ENCODE data around the gene CALCA. TPM values are rescaled to one million over a fixed set of nuclear protein-coding genes. Genes with fewer than 3 reads are reported as not detected.

Gene CALCA
- total and polyA plus RNA-seq, 2 of the 4 experiments (the other 2 are of a cell fraction): not detected

GRCh38 chr11:14927146-14927545 lies 45.0 kb downstream of the CALCA start:
- Histone ChIP-seq H3K4me2 (ENCODE audit: low read depth, low read length) (no peak overlapping the region), H3K4me3 (ENCODE audit: insufficient read depth, low read depth, low read length) (no peak overlapping the region), H2AK9ac (replicated peaks; ENCODE audit: low read depth, low read length, poor library complexity) (no peak overlapping the region), H3K4ac (ENCODE audit: low read depth, low read length) (no peak overlapping the region), H4K20me1 (ENCODE audit: insufficient read depth, low read length) (no peaks in the 10 kb centered on the region), H2BK20ac (ENCODE audit: low read depth, low read length) (no peak overlapping the region), H3K27me3 (ENCODE audit: control insufficient read depth, insufficient read depth, low read length) (no peaks in the 10 kb centered on the region), H2BK5ac (ENCODE audit: low read depth, low read length, poor library complexity, severe bottlenecking) (no peak overlapping the region), H2BK15ac (ENCODE audit: low read depth, low read length) (no peak overlapping the region), H3K9ac (ENCODE audit: low read depth, low read length) (no peak overlapping the region), H2AK5ac (ENCODE audit: low read depth, low read length) (no peak overlapping the region), H4K91ac (ENCODE audit: insufficient read depth, low read depth, low read length) (no peak overlapping the region), H3K18ac (ENCODE audit: low read depth, low read length) (no peak overlapping the region), H3K14ac (replicated peaks; ENCODE audit: low read depth, low read length) (no peak overlapping the region), H3K36me3 (ENCODE audit: control insufficient read depth, insufficient read depth, low read length) (no peaks in the 10 kb centered on the region), H3K23ac (ENCODE audit: low read depth, low read length) (no peak overlapping the region), H3K9me1 (ENCODE audit: insufficient read depth, low read length) (no peaks in the 10 kb centered on the region), H3K56ac (ENCODE audit: extremely low read depth, insufficient read depth, low read length) (no peak overlapping the region), H2AFZ (replicated peaks; ENCODE audit: low read length, poor library complexity) (peak overlapping the region; percentile 64), H3K79me1 (ENCODE audit: low read depth in 1 of 2, low read length in 2 of 2) (no peaks in the 10 kb centered on the region), H4K5ac (ENCODE audit: low read depth, low read length) (no peak overlapping the region), H3K4me1 (ENCODE audit: control insufficient read depth, insufficient read depth, low read length) (no peaks in the 10 kb centered on the region), H3K9me3 (ENCODE audit: control insufficient read depth, insufficient read depth, low read length) (no peaks in the 10 kb centered on the region), H3K27ac (ENCODE audit: insufficient read depth, low read length) (no peak overlapping the region), H4K8ac (ENCODE audit: low read depth in 2 of 2, low read length in 2 of 2) (no peak overlapping the region), H2BK120ac (ENCODE audit: low read depth, low read length) (no peak overlapping the region)
- intact Hi-C loops (cut with micrococcal nuclease): no loop called here
- no peak for TF ChIP-seq MAFK (IDR thresholded peaks at IDR 0.05; ENCODE audit: low read depth, low read length)
- TF ChIP-seq RAD21 (IDR thresholded peaks at IDR 0.05; ENCODE audit: low read length): no peak
- no peak for TF ChIP-seq MXI1 (IDR thresholded peaks at IDR 0.05; ENCODE audit: borderline replicate concordance, low read depth, low read length)
- no peak for TF ChIP-seq MAZ (IDR thresholded peaks at IDR 0.05; ENCODE audit: borderline replicate concordance, low read depth, low read length)
- TF ChIP-seq CEBPB (IDR thresholded peaks at IDR 0.05; ENCODE audit: low read depth, low read length): no peak
- TF ChIP-seq RFX5 (IDR thresholded peaks at IDR 0.05; ENCODE audit: low read depth, low read length): no peak
- no peak for TF ChIP-seq FOS (IDR thresholded peaks at IDR 0.05; ENCODE audit: low read depth, low read length)
- TF ChIP-seq CTCF (conservative IDR thresholded peaks at IDR 0.05; ENCODE audit: low read depth, low read length): no peak
- TF ChIP-seq ELK1 (IDR thresholded peaks at IDR 0.05; ENCODE audit: borderline replicate concordance, low read depth, low read length): no peak
- TF ChIP-seq BHLHE40 (IDR thresholded peaks at IDR 0.05; ENCODE audit: low read depth, low read length): no peak
- CTCF ChIA-PET: no interaction called here
- ATAC-seq (ENCODE audit: low read depth) (no peak; the same call in 1 of the 2 replicates), DNase-seq (peak; percentile 5)
- dilution Hi-C loops (cut with HindIII; ENCODE audit: low sequenced_read_pairs, unreplicated experiment): no loop called here
- POLR2A ChIA-PET (ENCODE audit: unreplicated experiment): no interaction called here
- BruUV-seq (replicated peaks): no TSS peak
- in situ Hi-C loops (cut with MboI; ENCODE audit: low sequenced_read_pairs): no loop called here
